Adipocyte (in vitro differentiated cells): ENCODE measurements around the gene CCDC91.

ENCODE experiments used
- DNase-seq: peaks from one replicate; pipeline ENCODE4 v3.0.0-alpha.2; 2015; ENCODE audit warnings: low read depth
- H3K27me3 ChIP-seq: replicated peaks from 2 replicates; pipeline ENCODE4 v1.7.0; 2013; ENCODE audit warnings: mild to moderate bottlenecking, low read length, moderate library complexity; ENCODE audit not compliant: control insufficient read depth, insufficient read depth
- H3K36me3 ChIP-seq: 2 replicates; pipeline ENCODE4 v1.7.0; 2013; ENCODE audit warnings: low read length, mild to moderate bottlenecking, moderate library complexity; ENCODE audit not compliant: control insufficient read depth, insufficient read depth, severe bottlenecking
- H3K4me1 ChIP-seq: 2 replicates; pipeline ENCODE4 v1.7.0; 2013; ENCODE audit warnings: mild to moderate bottlenecking, low read length, moderate library complexity; ENCODE audit not compliant: control insufficient read depth, insufficient read depth
- H3K4me3 ChIP-seq: 2 replicates; pipeline ENCODE4 v1.7.0; 2013; ENCODE audit warnings: mild to moderate bottlenecking, low read length, moderate library complexity
- H3K9ac ChIP-seq: 2 replicates; pipeline ENCODE4 v1.7.0; 2013; ENCODE audit warnings: mild to moderate bottlenecking, low read length, moderate library complexity
- H3K9me3 ChIP-seq: 2 replicates; pipeline ENCODE4 v1.7.0; 2013; ENCODE audit warnings: mild to moderate bottlenecking, low read length, moderate library complexity; ENCODE audit not compliant: control insufficient read depth

CCDC91 gene

DNA sequence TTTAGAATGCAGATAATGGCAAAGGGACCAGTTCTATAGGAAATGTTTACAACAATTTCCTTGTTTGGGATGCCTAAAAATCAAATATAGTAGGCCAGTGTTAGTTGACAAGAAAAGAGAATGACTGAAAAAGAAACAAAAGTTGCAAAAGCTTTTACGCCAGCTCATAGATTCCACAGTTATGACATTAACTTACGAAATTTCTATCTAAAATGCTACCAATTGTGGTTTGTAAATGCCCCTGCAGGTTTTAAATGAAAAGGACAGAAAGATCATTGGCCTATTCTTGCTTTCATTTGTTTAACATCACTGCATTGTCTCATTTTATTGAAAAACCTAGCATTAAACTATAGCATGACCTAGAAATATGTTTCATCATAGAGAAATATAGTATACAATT is 345.8 kb downstream of the CCDC91 start:
- peaks cover 36% of the 10 kb centered on the region for H3K4me1 ChIP-seq
- H3K4me3 ChIP-seq, result peak overlapping the region; percentile 47
- no peaks in the 10 kb centered on the region for H3K27me3 ChIP-seq
- H3K9ac ChIP-seq, result no peak overlapping the region
- H3K36me3 ChIP-seq, result no peaks in the 10 kb centered on the region
- peaks cover 3% of the 10 kb centered on the region for H3K9me3 ChIP-seq
- peak; percentile 91 for DNase-seq

DNA sequence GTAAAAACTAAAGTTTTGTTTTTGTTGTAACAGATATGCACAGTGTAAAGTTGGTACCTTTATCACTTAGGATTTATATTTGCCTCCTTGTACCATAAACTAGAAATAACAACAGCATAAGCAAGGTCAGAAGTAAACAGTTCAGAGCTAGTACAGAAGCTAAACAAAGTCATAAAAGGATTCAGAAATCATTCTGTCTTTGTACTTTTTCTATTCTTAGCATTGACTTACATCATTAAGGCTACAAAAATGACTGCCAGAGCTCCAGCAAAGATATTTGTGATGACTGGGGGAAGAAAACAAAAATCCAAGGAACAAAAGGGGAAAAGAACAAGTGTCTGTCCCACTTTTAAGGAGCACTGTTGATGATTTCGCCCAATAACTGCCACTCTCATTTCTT is 347.2 kb downstream of the CCDC91 start:
- Histone ChIP-seq H3K4me1 (peaks cover 36% of the 10 kb centered on the region), H3K27me3 (no peaks in the 10 kb centered on the region), H3K9ac (peak overlapping the region; percentile 18), H3K4me3 (no peak overlapping the region), H3K9me3 (peaks cover 3% of the 10 kb centered on the region), H3K36me3 (no peaks in the 10 kb centered on the region)
- DNase-seq, result peak; percentile 24

- peaks cover 36% of the 10 kb centered on the region for H3K4me1 ChIP-seq
- peak overlapping the region; percentile 0 for H3K4me3 ChIP-seq
- H3K36me3 ChIP-seq, result no peaks in the 10 kb centered on the region
- H3K9me3 ChIP-seq, result peaks cover 3% of the 10 kb centered on the region
- H3K9ac ChIP-seq, result no peak overlapping the region
- H3K27me3 ChIP-seq, result no peaks in the 10 kb centered on the region
- DNase-seq, result peak; percentile 15
Measured at GRCh38 chr12:28539691-28540323, 349.6 kb downstream of the CCDC91 start.

DNA sequence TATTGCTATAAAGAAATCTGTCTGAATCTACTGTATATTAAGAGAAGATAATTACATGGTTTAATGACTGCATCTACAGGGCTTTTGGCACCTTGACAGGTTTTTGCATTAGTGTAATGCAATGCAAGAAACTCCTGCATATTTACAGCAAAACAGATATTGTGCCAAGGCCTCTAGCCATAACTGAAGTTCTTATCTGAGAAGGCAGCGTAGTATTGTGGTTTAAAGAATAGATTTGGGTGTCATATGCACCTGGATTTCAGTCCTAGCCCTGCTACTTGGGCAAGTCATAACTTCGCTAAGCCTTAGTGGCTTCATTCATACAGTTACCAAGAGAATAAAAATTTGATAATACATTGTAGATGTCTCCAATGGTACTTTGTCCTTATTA is 350.1 kb downstream of the CCDC91 start:
- H3K27me3 ChIP-seq, result no peaks in the 10 kb centered on the region
- DNase-seq, result no peak
- no peak overlapping the region for H3K9ac ChIP-seq
- H3K4me3 ChIP-seq, result no peak overlapping the region
- no peaks in the 10 kb centered on the region for H3K36me3 ChIP-seq
- peaks cover 31% of the 10 kb centered on the region for H3K4me1 ChIP-seq
- H3K9me3 ChIP-seq, result peaks cover 3% of the 10 kb centered on the region

DNA sequence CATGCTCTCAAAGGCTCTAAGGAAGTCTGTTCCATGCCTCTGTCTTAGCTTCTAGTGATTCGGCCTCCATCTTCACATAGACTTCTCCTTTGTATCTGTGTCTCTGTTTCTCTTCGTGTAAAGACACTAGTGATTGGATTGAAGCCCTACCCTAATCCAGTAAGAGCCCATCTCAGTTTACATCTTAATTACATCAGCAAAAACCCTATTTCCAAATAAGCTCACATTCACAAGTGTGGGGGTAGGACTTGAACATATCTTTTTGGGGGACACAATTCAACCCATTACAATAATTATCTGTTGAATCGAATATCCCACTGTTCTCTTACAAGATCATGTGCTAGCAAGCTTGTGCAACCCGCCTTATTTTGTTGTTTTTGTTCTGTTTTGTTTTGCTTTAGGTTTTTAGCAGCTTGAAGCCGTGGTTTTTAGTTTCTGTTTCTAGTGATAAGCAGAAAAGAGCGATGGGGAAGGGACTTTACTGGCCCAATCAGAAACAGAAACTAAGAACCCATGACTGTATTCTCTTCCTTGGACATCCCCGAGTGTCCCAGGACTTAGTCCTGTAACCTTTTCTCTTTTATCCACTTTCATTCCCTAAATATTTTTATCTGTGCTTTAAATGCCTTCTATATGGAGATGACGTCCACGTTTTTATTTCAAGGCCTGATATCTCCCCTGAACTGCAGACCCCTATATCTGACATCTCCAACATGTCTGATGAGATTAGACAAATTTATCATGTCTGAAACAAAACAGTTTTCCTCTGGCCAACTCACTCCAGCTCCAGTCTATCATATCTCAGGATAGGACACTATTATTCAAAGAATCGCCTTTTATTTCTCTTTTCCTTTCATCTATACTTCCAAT is 353.0 kb downstream of the CCDC91 start:
- no peak for DNase-seq
- Histone ChIP-seq H3K36me3 (no peaks in the 10 kb centered on the region), H3K4me1 (peaks cover 7% of the 10 kb centered on the region), H3K27me3 (no peaks in the 10 kb centered on the region), H3K9ac (no peak overlapping the region), H3K4me3 (no peak overlapping the region), H3K9me3 (peaks cover 3% of the 10 kb centered on the region)

GRCh38 chr12:28550757-28551704 is 360.8 kb downstream of the CCDC91 start:
- peak; percentile 82 for DNase-seq
- H3K9ac ChIP-seq, result peak overlapping the region; percentile 44
- no peaks in the 10 kb centered on the region for H3K9me3 ChIP-seq
- H3K4me1 ChIP-seq, result peaks cover 23% of the 10 kb centered on the region
- H3K4me3 ChIP-seq, result peak overlapping the region; percentile 40
- no peaks in the 10 kb centered on the region for H3K36me3 ChIP-seq
- H3K27me3 ChIP-seq, result no peaks in the 10 kb centered on the region

DNA sequence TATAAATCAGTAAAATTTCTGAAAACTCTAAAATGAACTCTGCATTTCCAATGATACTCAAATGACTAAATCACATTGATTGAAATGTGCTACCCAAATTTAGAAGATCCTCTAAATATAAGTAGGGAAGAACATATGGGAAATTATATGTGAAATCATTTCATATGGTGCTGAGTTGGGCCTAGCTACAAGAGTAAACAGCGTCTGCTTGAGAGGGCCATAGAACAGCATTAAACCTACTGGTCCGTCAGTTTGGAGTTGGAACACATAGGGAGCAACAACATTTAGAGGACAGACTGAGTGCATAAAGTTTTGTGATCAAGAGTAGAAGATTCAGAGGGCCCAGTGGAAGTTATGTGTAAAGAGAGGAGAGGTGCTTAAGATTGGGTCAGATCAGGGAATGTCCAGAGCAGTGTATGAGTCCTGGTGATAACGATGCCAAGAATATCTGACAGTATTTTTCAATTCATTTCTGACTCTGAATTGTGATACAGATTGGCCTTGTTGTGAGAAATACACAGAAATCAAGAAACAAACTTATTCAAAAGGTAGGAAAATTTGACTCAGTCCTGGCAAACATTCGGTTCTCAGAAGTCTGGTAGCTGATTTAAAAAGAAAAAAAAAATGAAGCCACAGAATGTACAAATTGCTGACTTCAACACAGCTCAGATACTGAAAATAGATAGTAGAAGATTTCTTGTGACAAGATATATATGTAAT is 362.2 kb downstream of the CCDC91 start:
- Histone ChIP-seq H3K9me3 (no peaks in the 10 kb centered on the region), H3K9ac (no peak overlapping the region), H3K4me3 (no peak overlapping the region), H3K4me1 (peaks cover 23% of the 10 kb centered on the region), H3K36me3 (no peaks in the 10 kb centered on the region), H3K27me3 (no peaks in the 10 kb centered on the region)
- no peak for DNase-seq

DNA sequence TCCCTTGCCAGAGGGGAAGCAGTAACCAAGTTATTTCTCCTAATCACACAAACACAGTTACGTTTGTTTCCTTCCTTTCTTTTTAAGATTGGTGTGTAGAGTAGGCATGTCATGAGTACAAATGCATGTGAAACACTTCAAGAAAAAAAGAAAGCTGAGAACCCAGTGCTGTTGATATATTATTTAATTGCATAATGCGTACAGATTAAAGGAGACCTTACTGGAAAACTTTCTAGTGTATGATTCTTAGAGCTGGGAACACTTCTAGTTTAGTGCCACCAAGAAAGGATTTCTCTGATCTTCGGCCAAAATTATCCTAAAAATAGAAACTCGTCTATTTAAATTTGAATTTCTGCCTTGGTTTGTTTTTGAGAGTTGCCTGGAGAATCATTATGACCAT is 365.5 kb downstream of the CCDC91 start:
- Histone ChIP-seq H3K27me3 (no peaks in the 10 kb centered on the region), H3K4me3 (no peak overlapping the region), H3K9ac (no peak overlapping the region), H3K36me3 (no peaks in the 10 kb centered on the region), H3K4me1 (peaks cover 18% of the 10 kb centered on the region), H3K9me3 (no peaks in the 10 kb centered on the region)
- DNase-seq, result no peak

DNA sequence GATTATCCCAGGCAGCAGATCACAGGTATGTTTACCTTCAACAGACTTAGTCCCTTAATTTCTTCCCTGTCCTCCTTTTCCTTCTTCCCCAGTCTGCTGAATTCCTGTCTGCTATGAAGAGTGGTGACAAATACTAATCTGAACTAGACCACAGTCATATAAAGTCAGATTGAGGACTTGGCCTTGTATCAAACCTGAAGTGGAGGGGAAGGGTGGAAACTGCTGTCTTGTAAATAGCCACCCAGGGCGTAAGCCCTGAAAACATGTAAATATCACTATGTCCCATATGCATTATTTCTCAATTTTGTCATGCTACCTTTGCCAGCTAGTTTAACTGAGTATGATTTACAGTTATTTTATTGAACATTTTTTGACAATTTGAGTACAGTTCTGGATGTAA is 368.0 kb downstream of the CCDC91 start:
- DNase-seq, result no peak
- H3K4me3 ChIP-seq, result no peak overlapping the region
- no peaks in the 10 kb centered on the region for H3K36me3 ChIP-seq
- peaks cover 3% of the 10 kb centered on the region for H3K4me1 ChIP-seq
- H3K9ac ChIP-seq, result no peak overlapping the region
- no peaks in the 10 kb centered on the region for H3K9me3 ChIP-seq
- H3K27me3 ChIP-seq, result no peaks in the 10 kb centered on the region

DNA sequence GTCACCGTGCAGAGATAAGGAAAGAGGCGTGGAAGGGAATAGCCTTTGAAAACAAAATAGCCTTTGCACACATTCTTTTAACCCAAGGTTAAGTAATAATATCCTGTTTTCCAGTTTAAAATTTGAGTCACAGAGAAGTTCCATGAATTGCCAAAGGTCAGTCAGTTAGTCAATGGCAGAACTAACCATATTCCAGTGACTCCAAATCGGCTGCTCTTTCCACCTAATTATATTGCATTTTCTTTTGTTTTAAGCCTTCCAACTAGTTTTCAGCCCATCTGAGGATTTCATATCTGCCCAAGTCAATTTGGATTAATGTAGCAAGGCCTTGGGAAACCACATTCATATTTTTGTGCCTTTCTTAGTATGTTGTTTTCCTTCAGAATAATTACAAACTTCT is 373.0 kb downstream of the CCDC91 start:
- no peaks in the 10 kb centered on the region for H3K27me3 ChIP-seq
- no peaks in the 10 kb centered on the region for H3K9me3 ChIP-seq
- peak; percentile 33 for DNase-seq
- H3K9ac ChIP-seq, result peak overlapping the region; percentile 58
- peaks cover 21% of the 10 kb centered on the region for H3K4me1 ChIP-seq
- H3K36me3 ChIP-seq, result no peaks in the 10 kb centered on the region
- peak overlapping the region; percentile 52 for H3K4me3 ChIP-seq
